ENCODE measurements around the gene LRPAP1. TPM values are rescaled to one million over a fixed set of nuclear protein-coding genes. Genes with fewer than 3 reads are reported as not detected.

The LRPAP1 gene
- total RNA-seq, 1 donor from 2014 or later, result 195 TPM

DNA sequence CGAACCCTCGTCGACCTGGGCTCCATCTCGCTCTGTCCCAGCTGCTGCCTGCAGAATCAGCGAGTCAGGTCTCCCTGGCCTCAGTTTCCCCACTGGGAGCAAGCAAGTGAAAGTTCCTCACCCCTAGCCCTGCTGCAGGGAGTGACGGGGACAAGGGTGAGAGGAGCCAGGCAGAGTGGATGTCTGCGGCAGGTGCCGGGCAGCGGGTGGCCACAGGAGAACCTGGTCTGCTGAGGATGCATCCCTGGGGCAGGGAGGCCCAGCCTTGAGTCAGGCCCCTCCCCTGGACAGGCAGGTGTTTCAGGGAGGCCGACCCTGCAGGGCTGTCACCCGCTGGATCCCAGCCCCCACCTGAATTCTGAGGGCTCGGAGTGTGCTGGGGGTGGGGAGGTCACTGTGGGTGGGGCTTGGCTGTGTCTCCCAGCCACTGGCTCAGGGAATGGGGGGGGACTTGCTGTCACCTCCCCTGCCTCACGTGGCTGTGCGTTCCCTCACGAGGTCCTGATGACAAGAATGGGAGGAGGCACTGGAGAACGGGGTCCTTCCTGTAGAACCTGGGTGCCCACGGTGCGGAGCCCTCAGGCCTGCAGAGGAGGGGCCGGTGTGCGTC lies 33.2 kb downstream of the LRPAP1 start:
- peaks cover 13% of the 10 kb centered on the region for H3K36me3 ChIP-seq
- TF ChIP-seq, protein P1, sequence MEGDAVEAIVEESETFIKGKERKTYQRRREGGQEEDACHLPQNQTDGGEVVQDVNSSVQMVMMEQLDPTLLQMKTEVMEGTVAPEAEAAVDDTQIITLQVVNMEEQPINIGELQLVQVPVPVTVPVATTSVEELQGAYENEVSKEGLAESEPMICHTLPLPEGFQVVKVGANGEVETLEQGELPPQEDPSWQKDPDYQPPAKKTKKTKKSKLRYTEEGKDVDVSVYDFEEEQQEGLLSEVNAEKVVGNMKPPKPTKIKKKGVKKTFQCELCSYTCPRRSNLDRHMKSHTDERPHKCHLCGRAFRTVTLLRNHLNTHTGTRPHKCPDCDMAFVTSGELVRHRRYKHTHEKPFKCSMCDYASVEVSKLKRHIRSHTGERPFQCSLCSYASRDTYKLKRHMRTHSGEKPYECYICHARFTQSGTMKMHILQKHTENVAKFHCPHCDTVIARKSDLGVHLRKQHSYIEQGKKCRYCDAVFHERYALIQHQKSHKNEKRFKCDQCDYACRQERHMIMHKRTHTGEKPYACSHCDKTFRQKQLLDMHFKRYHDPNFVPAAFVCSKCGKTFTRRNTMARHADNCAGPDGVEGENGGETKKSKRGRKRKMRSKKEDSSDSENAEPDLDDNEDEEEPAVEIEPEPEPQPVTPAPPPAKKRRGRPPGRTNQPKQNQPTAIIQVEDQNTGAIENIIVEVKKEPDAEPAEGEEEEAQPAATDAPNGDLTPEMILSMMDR (IDR thresholded peaks at IDR 0.05), result no peak
- no peak overlapping the region for H3K4me3 ChIP-seq
- peaks cover 4% of the 10 kb centered on the region for H3K4me1 ChIP-seq
- peaks cover 8% of the 10 kb centered on the region for H3K27me3 ChIP-seq
- no peaks in the 10 kb centered on the region for H3K9me3 ChIP-seq
- no peak overlapping the region for H3K27ac ChIP-seq
- intact Hi-C loops (cut with DNase I), result no loop called here
- DNase-seq, result no peak
- no peak for ATAC-seq

DNA sequence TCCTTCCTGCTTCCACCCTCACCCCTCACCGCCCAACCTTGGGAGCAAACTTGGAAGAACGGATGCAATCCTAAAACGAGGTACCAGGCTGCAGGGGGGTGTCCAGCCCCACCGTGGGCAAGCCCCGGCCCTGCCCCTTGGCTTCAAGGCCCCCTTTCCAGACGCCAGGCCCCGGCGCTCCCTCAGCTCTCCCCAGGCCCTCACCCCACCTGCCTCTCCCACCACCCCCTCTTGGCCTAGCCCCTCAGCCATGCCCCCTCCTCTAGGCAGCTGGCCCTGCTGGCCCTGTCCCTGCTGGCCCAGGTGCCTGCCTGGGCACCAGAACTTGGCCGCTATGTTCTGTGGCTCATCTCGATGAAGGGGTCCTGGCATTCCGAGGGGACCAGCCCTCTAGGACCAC lies 33.8 kb downstream of the LRPAP1 start:
- DNase-seq (no peak), ATAC-seq (no peak)
- no peak overlapping the region for H3K4me3 ChIP-seq
- peaks cover 14% of the 10 kb centered on the region for H3K27me3 ChIP-seq
- H3K36me3 ChIP-seq, result peaks cover 8% of the 10 kb centered on the region
- H3K4me1 ChIP-seq, result peaks cover 4% of the 10 kb centered on the region
- TF ChIP-seq, protein P1 (IDR thresholded peaks at IDR 0.05), result no peak
- H3K27ac ChIP-seq, result no peak overlapping the region
- H3K9me3 ChIP-seq, result no peaks in the 10 kb centered on the region
- intact Hi-C loops (cut with DNase I), result no loop called here

DNA sequence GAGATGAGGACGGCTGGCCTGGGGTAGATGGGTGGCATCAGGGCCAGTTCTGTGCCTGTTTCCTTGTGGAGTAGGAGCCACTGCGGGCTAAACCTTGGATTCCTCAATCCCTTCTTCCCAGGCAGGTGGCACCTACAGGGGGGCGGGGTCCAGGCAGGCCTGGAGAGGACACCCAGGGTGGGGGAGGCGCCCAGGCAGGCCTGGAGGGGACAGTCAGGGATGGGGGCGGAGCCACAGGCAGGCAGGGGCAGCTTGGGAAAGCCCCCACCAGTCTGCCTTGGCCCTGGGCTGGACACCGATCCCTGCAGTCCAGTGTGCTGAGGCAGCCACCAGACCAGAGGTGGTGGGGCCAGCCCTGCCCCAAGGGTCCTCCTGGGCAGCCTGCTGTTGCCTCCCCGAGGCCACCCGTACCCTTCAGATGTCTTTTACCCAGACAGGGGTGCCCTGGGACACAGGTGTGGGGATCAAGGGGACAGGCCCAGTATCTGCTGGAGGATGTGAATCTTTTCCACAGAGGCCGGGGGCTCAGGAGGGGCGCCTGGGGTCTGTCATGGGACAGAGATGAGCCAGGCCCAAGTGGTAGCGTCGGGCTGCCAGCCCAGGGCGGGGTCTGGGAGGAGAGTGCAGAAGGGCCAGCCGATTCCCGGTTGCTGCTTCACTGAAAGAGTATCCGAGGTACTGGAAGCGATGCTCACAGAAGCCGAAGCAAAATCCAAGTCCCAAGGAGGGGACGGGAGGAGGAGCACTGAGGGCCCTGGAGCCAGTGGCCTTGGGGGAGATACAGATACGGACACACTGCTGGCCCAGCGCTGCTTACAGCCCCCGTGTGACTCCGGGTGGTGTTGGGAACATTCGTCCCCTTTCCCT lies 34.5 kb downstream of the LRPAP1 start:
- Histone ChIP-seq H3K36me3 (peaks cover 7% of the 10 kb centered on the region), H3K9me3 (no peaks in the 10 kb centered on the region), H3K4me3 (no peak overlapping the region), H3K27ac (no peak overlapping the region), H3K27me3 (peaks cover 20% of the 10 kb centered on the region), H3K4me1 (peaks cover under 1% of the 10 kb centered on the region)
- DNase-seq (no peak), ATAC-seq (no peak)
- TF ChIP-seq, protein P1 (IDR thresholded peaks at IDR 0.05), result no peak
- intact Hi-C loops (cut with DNase I), result no loop called here

DNA sequence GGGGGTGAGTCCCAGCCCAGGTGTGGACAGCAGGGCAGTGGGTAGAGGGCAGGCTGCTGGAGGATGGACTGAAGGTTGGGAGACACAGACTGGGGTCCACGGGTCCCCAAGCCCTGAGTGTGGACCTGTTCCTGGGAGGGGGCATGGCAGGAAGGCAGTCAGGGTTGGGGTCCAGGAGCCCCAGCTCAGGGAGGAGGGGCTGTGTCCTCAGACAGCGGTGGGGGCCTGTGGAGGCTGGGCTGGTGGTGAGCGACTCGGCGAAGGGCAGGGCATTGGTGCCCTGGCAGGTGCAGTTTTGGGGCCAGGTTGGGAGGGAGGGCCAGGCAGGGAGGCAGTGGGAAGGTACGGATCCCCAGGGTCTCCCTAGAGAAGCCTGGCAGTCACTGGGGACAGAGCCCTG lies 35.1 kb downstream of the LRPAP1 start:
- Histone ChIP-seq H3K4me3 (no peak overlapping the region), H3K27ac (no peak overlapping the region), H3K27me3 (peaks cover 27% of the 10 kb centered on the region), H3K9me3 (no peaks in the 10 kb centered on the region), H3K36me3 (peaks cover under 1% of the 10 kb centered on the region), H3K4me1 (no peaks in the 10 kb centered on the region)
- ATAC-seq, result no peak
- DNase-seq, result no peak
- TF ChIP-seq, protein P1 (IDR thresholded peaks at IDR 0.05), result no peak
- intact Hi-C loops (cut with DNase I), result no loop called here

DNA sequence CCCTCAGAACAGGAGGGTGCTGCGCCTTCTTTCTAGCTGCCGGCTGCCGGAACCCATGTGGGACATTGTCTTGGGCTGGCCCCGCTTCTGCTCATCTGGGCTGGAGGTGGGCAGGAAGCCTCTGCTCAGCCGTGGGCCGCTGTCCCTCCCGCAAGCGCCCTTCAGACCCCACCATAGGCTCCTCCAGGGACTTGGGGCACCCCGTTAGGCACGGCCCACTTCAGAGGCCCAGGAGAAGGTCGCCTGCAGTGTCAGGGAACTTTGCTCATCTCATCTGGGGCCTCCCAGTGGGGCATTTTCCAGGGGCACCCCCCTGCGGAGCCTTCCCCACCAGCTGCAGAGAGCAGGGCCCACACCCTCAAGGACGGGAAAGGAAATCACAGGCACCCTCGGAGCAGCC lies 36.2 kb downstream of the LRPAP1 start:
- intact Hi-C loops (cut with DNase I), result no loop called here
- H3K27me3 ChIP-seq, result peaks cover 34% of the 10 kb centered on the region

More for the DNA sequence above, 36.2 kb downstream of the LRPAP1 start:
- TF ChIP-seq, protein P1 (IDR thresholded peaks at IDR 0.05), result no peak
- ATAC-seq (no peak), DNase-seq (no peak)
- no peaks in the 10 kb centered on the region for H3K36me3 ChIP-seq
- H3K9me3 ChIP-seq, result no peaks in the 10 kb centered on the region
- H3K4me3 ChIP-seq, result no peak overlapping the region
- no peak overlapping the region for H3K27ac ChIP-seq
- H3K4me1 ChIP-seq, result no peaks in the 10 kb centered on the region
